ENCODE results near the gene SLC39A11. TPM values are rescaled to one million over a fixed set of nuclear protein-coding genes. Genes with fewer than 3 reads are reported as not detected.

Gene SLC39A11
- total RNA-seq, 4 donors from 2014 or later: 45.2 to 59.5 (median 49.2) TPM

GRCh38 chr17:72853440-72854415, 238.8 kb downstream of the SLC39A11 start:
- WGBS: 80% methylated on average over 17 of the region's 17 CpGs

GRCh38 chr17:72852277-72852938, 240.1 kb downstream of the SLC39A11 start:
- H3K27me3 ChIP-seq: no peaks in the 10 kb centered on the region
- 71% methylated on average over 5 of the region's 5 CpGs for WGBS
- H3K27ac ChIP-seq: no peak overlapping the region

More at GRCh38 chr17:72853440-72854415, 238.8 kb downstream of the SLC39A11 start:
- no peak overlapping the region for H3K4me3 ChIP-seq
- no peaks in the 10 kb centered on the region for H3K27me3 ChIP-seq
- no peaks in the 10 kb centered on the region for H3K36me3 ChIP-seq
- TF ChIP-seq POLR2AphosphoS5 (IDR thresholded peaks at IDR 0.05): no peak
- TF ChIP-seq EP300 (IDR thresholded peaks at IDR 0.05): no peak
- no peak for TF ChIP-seq CTCF (IDR thresholded peaks at IDR 0.05)
- TF ChIP-seq POLR2A (IDR thresholded peaks at IDR 0.05): no peak
- no peak for DNase-seq (ENCODE audit: low spot score in 2 of 2)
- H3K27ac ChIP-seq: no peak overlapping the region
- H3K4me1 ChIP-seq: no peaks in the 10 kb centered on the region
- H3K9me3 ChIP-seq: no peaks in the 10 kb centered on the region

GRCh38 chr17:72850410-72851118, 241.9 kb downstream of the SLC39A11 start:
- Histone ChIP-seq H3K27ac (no peak overlapping the region), H3K27me3 (no peaks in the 10 kb centered on the region), H3K36me3 (no peaks in the 10 kb centered on the region), H3K4me1 (no peaks in the 10 kb centered on the region), H3K4me3 (no peak overlapping the region), H3K9me3 (no peaks in the 10 kb centered on the region)
- no peak for TF ChIP-seq EP300 (IDR thresholded peaks at IDR 0.05)
- TF ChIP-seq CTCF (IDR thresholded peaks at IDR 0.05): no peak
- no peak for TF ChIP-seq POLR2A (IDR thresholded peaks at IDR 0.05)
- TF ChIP-seq POLR2AphosphoS5 (IDR thresholded peaks at IDR 0.05): no peak
- WGBS: 93% methylated on average over 10 of the region's 10 CpGs
- no peak for DNase-seq (ENCODE audit: low spot score in 2 of 2)

More at GRCh38 chr17:72852277-72852938, 240.1 kb downstream of the SLC39A11 start:
- H3K36me3 ChIP-seq: no peaks in the 10 kb centered on the region
- no peak overlapping the region for H3K4me3 ChIP-seq
- H3K9me3 ChIP-seq: no peaks in the 10 kb centered on the region
- no peak for DNase-seq (ENCODE audit: low spot score in 2 of 2)
- TF ChIP-seq CTCF (IDR thresholded peaks at IDR 0.05) (no peak), POLR2A (IDR thresholded peaks at IDR 0.05) (no peak), EP300 (IDR thresholded peaks at IDR 0.05) (no peak), POLR2AphosphoS5 (IDR thresholded peaks at IDR 0.05) (no peak)
- no peaks in the 10 kb centered on the region for H3K4me1 ChIP-seq

GRCh38 chr17:72846399-72846798, 246.1 kb downstream of the SLC39A11 start:
- Histone ChIP-seq H3K27ac (no peak overlapping the region), H3K27me3 (no peaks in the 10 kb centered on the region), H3K4me1 (no peaks in the 10 kb centered on the region), H3K9me3 (no peaks in the 10 kb centered on the region), H3K36me3 (peaks cover 6% of the 10 kb centered on the region), H3K4me3 (no peak overlapping the region)
- no peak for DNase-seq (ENCODE audit: low spot score in 2 of 2)
- TF ChIP-seq CTCF (IDR thresholded peaks at IDR 0.05) (no peak), POLR2A (IDR thresholded peaks at IDR 0.05) (no peak), POLR2AphosphoS5 (IDR thresholded peaks at IDR 0.05) (no peak), EP300 (IDR thresholded peaks at IDR 0.05) (no peak)
- WGBS: 100% methylated on average over 1 of the region's 1 CpG
